HG02642 (cell line): ENCODE results near the gene TMEM271.
"Not testable (repeated sequence)": the region's sequence is repeated elsewhere in the genome, so short reads cannot be mapped to it uniquely, and the experiment has no call there.

Experiments used
- ATAC-seq: cut with Tn5 transposase; IDR thresholded peaks from one replicate; pipeline ENCODE4 v1.9.1; 2021; ENCODE audit warnings: mild to moderate bottlenecking; ENCODE audit not compliant: unreplicated experiment, poor library complexity

TMEM271 gene

GRCh38 chr4:610411-611261 is 34.5 kb upstream of the TMEM271 start:
- ATAC-seq = no peak

DNA sequence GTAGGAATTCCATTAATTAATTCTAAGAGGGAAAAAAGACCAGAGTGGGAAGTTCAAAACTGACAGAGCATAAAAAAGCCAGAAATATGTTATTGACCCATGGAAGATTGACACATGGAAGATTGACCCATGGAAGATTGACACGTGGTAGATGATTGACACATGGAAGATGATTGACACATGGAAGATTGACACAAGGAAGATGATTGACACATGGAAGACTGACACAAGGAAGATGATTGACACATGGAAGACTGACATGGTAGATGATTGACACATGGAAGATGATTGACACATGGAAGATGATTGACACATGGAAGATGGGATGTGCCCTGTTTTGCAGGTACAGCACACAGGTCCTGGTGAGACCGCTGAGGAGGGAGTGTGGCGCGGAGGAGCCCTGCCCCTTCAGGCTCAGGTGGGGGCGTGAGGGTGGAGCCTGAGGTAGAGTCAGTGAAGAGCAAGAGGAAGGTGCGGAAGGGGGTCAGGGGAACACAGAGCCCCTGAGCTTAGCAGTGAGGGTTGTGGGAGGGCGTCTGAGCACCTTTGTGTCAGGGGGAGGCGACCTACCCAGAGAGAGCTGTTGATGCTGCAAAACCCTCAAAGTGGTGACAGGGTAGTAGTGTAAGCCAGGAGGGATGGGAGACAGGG is 33.4 kb upstream of the TMEM271 start:
- no peak for ATAC-seq

- no peak for ATAC-seq
Observed at GRCh38 chr4:608236-608635, 32.1 kb upstream of the TMEM271 start.

GRCh38 chr4:605702-606425 is 29.8 kb upstream of the TMEM271 start:
- ATAC-seq = no peak

DNA sequence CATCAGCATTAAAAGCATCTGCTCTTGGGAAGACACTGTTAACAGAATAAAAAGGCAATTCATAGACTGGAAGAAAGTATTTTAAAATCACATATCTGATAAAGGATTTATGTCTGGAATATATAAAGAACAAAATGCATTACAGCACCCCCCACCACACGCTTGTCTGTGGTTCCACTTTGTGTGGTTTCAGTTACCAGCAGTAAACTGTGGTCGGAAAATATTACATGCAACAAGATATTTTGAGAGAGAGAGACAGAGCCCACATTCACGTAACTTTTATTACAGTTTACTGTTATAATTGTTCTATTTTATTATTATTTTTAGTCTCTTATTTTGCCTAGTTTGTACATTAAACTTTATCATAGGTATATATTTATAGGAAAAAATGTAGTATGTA is 28.0 kb upstream of the TMEM271 start:
- no peak for ATAC-seq

- no peak for ATAC-seq
Observed at GRCh38 chr4:602559-602942, 26.5 kb upstream of the TMEM271 start.

- no peak for ATAC-seq
Observed at GRCh38 chr4:601612-602558, 25.8 kb upstream of the TMEM271 start.

DNA sequence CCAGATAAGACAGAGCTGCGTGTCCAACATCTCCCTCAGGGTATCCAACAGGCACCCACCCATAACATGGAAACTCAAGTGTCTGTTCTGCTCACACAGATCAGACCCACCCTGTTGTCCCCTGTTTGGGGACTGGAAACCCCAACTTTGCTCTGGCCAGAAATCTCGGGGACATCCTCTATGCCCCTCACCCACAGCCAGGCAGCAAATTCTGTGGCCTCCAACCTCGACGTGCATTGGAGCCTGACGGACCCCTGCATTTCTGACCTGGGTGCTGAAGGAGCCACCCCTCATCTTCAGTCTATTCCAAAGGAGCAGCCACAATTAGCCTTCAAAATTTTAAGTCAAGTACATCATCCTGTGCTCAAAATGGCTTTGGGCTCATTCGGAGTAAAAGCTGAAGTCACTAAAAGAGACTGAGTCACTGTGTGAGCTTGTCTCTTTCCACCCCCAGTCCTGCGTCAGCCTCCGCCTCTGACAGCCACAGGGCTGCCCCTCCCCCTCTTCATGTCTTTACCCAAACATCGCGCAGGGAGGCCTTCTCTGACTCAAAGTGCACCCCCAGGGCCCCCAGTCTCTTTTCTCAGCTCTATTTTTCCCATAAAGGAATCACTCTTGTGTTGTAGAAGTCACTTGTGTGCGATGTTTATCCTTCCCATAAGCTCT is 24.9 kb upstream of the TMEM271 start:
- ATAC-seq = no peak

DNA sequence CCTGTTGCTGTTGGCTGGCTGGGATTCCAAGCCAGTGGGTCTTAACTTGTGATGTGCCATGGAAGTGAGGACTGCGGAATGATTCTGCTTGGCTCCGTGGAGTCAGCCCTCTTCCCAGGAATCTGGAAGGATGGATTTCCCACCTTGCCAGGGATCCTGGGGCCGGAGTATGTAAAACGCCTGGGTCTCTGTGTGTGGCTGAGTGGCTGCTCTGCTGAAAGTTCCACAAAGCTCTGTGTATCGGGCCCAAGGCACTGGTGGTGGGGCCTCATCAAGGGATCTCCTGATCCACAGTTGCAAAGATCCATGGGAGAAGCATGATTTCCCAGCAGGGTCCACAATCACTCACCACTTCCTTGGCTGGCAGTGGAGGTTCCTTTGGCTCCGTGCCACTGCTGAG is 24.1 kb upstream of the TMEM271 start:
- no peak for ATAC-seq

GRCh38 chr4:598925-599324 is 22.8 kb upstream of the TMEM271 start:
- no peak for ATAC-seq

DNA sequence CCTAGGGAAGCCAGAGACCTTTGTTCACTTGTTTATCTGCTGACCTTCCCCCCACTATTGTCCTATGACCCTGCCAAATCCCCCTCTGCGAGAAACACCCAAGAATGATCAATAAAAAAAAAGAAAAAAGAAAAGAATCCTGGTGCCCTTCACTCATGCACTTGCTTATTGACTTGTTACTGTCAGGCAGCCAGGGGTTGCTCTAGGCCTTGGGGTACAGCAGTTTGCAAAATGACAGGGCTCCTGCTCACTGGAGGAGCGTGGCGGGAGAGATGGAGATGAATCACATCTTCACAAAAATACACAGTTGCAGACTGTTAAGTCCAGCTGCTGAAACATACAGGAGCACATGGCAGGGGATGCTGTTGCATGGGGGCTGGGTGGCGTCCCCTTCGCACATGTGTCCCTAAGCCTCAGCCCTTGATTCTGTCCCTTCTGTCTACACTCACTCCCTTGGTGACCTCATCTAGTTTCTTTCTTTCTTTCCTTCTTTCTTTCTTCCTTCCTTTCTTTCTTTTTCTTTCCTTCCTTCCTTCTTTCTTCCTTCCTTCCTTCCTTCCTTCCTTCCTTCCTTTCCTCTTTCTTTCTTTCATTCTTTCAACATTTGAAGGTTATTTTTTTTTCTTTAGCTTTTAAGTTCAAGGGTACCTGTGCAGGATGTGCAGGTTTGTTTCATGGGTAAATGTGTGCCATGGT is 16.9 kb upstream of the TMEM271 start:
- ATAC-seq = no peak

DNA sequence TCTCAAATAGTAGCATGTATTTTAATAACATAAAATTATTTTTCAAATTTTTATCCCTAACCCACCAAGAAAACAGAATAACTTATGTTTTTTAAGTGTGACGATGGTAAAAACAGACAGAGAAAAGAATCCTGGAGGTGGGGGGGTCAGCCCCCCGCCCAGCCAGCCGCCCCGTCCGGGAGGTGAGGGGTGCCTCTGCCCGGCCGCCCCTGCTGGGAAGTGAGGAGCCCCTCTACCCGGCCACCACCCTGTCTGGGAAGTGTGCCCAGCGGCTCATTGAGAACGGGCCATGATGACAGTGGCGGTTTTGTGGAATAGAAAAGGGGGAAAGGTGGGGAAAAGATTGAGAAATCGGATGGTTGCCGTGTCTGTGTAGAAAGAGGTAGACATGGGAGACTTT is 16.1 kb upstream of the TMEM271 start:
- ATAC-seq = not testable (repeated sequence)

DNA sequence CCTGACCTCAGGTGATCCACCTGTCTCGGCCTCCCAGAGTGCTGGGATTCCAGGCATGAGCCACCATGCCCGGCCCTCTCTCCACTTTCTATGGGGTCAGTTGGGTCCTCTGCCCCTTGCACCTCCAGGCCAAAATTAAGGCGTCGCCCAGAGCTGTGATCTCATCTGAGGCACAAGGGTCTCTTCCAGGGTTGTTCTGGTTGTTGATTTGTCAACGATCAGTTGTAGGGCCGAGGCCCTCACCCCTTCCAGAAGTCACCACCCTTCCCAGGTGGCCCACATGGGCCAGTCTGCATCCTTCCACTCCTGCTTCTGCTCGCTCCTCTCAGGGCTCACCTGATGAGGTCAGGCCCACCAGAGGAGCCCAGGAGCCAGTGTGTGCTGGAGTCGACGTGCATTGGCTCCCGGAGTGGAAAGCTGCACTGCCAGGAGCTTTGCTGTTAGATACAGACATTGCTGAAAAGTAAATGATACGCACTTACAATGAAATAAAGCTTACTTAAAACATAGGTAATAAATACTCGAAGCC is 14.3 kb upstream of the TMEM271 start:
- ATAC-seq = no peak

- ATAC-seq = no peak
Observed at GRCh38 chr4:589219-589963, 13.3 kb upstream of the TMEM271 start.

DNA sequence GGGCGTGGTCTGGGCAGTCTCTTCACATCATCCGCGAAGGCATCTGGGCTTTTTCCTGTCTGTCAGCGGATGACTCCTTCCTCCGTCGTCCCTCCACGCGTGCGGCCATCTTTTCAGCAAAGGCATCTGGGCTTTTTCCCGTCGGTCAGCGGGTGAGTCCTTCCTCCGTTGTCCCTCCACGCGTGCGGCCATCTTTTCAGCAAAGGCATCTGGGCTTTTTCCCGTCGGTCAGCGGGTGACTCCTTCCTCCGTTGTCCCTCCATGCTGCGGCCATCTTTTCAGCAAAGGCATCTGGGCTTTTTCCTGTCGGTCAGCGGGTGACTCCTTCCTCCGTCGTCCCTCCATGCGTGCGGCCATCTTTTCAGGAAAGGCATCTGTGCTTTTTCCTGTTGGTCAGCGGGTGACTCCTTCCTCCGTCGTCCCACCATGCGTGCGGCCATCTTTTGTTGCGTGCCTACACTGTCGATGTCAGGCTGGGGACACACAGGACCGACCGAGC is 12.3 kb upstream of the TMEM271 start:
- ATAC-seq = no peak

DNA sequence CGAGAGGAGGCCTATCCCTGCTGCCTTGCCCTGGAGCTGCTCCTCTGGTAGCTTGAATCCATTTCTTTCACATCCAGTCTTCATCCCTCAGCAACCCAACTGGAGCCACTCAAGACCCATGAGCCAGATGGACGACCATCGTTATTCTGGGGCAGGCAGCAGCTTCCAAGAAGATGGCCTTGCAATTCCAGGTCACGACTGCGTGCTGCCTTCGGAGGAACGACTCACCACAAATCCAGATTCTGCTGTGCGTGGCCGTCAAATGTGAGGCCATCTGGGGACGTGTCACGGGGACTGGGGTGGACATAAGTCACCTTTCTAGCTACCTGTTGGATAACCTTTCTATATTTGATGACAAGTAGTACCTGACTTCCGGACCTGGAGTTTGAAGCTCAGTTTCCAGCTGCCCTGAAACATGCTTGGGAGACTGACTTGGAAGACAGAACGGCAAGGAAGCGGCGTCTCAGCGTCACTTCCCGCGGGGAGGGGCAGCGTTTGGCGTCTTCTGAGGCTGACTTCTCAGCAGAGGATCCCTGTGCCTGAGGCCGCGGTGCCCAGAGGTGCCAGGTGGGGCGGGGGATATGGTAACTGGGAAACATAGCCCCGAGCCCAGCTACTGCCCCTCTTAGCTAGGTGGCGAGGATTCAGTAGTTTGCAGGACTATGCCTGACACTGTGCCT is 11.7 kb upstream of the TMEM271 start:
- ATAC-seq = no peak

- ATAC-seq = no peak
Observed at GRCh38 chr4:583820-584219, 7.7 kb upstream of the TMEM271 start.
